ENCODE data around the gene TESK1. TPM values are rescaled to one million over a fixed set of nuclear protein-coding genes. Genes with fewer than 3 reads are reported as not detected.

TESK1 gene
- total RNA-seq, 4 donors from 2014 or later: 11.9 to 69.2 (median 45.8) TPM

- DNase-seq: no peak
- H3K36me3 ChIP-seq: no peaks in the 10 kb centered on the region
- H3K4me1 ChIP-seq: peaks cover 12 to 56% (median 44%) of the 10 kb centered on the region in 4 donors
- intact Hi-C loops (cut with DNase I; ENCODE audit: low total_unique reads) (loop anchor here (5.0 kb wide), 1 partner anchor 70 kb away; no protein-coding TSS in a partner anchor), in situ Hi-C loops (cut with MboI; ENCODE audit: low pct_ligation_motif_present in 1 of 4, low pct_unique_long_range_greater_than_20kb in 1 of 4, low sequenced_read_pairs in 3 of 4) (loop anchor here in 1 of 4 donors (10.0 kb wide), 1 partner anchor 88 kb away; the partner anchor contains the start of genes GBA2 and RGP1)
- WGBS, 2 donors (ENCODE audit: low coverage in 1 of 2): 38 to 58% methylated on average over 14 to 25 of the region's 25 CpGs
- peak overlapping the region; percentile 95 to 99 (median 98) for H3K27ac ChIP-seq
- no peaks in the 10 kb centered on the region for H3K9me3 ChIP-seq
- no peak for TF ChIP-seq EP300 (IDR thresholded peaks at IDR 0.05; ENCODE audit: low read depth)
- no peaks in the 10 kb centered on the region for H3K27me3 ChIP-seq
- H3K4me3 ChIP-seq: peak overlapping the region in 3 of 4 donors; percentile 12 to 91 (median 78)
Observed at GRCh38 chr9:35656831-35657545, 51.9 kb downstream of the TESK1 start.

- H3K27ac ChIP-seq: peak within 1 kb of the TSS; percentile 95 to 99 (median 98)
- H3K36me3 ChIP-seq: no peaks in the 10 kb centered on the region
- H3K9me3 ChIP-seq: no peaks in the 10 kb centered on the region
- peaks cover 12 to 57% (median 44%) of the 10 kb centered on the region in 4 donors for H3K4me1 ChIP-seq
- 0 to 2% methylated on average over 3 to 42 of the region's 42 CpGs for WGBS, 2 donors (ENCODE audit: low coverage in 1 of 2)
- intact Hi-C loops (cut with DNase I; ENCODE audit: low total_unique reads): loop anchor here (5.0 kb wide), 1 partner anchor 70 kb away; no protein-coding TSS in a partner anchor
- in situ Hi-C loops (cut with MboI; ENCODE audit: low pct_ligation_motif_present in 1 of 4, low pct_unique_long_range_greater_than_20kb in 1 of 4, low sequenced_read_pairs in 3 of 4): loop anchor here in 1 of 4 donors (10.0 kb wide), 1 partner anchor 87 kb away; the partner anchor contains the start of genes GBA2 and RGP1
- H3K27me3 ChIP-seq: no peaks in the 10 kb centered on the region
- peak; percentile 97 for DNase-seq
- TF ChIP-seq POLR2AphosphoS5 (IDR thresholded peaks at IDR 0.05) (peak; percentile 89 to 95 (median 94)), POLR2A (IDR thresholded peaks at IDR 0.05) (peak; percentile 81), EP300 (IDR thresholded peaks at IDR 0.05; ENCODE audit: low read depth) (peak; percentile 87), CTCF (IDR thresholded peaks at IDR 0.05) (peak; percentile 36 to 88 (median 55))
- peak within 1 kb of the TSS; percentile 78 to 94 (median 85) for H3K4me3 ChIP-seq
Observed at GRCh38 chr9:35657546-35658136, 52.6 kb downstream of the TESK1 start, which contains the start of gene RMRP. Gene RMRP (minus strand): TSS chr9:35658019.

- Histone ChIP-seq H3K4me3 (peak within 1 kb of the TSS; percentile 78 to 94 (median 85)), H3K36me3 (no peaks in the 10 kb centered on the region), H3K27me3 (no peaks in the 10 kb centered on the region), H3K27ac (peak within 1 kb of the TSS; percentile 95 to 99 (median 98)), H3K9me3 (no peaks in the 10 kb centered on the region), H3K4me1 (peaks cover 12 to 50% (median 41%) of the 10 kb centered on the region in 4 donors)
- WGBS, 2 donors (ENCODE audit: low coverage in 1 of 2): 0% methylated on average over 1 to 38 of the region's 67 CpGs
- in situ Hi-C loops (cut with MboI; ENCODE audit: low pct_ligation_motif_present in 1 of 4, low pct_unique_long_range_greater_than_20kb in 1 of 4, low sequenced_read_pairs in 3 of 4) (loop anchor here in 1 of 4 donors (10.0 kb wide), 1 partner anchor 86 kb away; the partner anchor contains the start of genes GBA2 and RGP1), intact Hi-C loops (cut with DNase I; ENCODE audit: low total_unique reads) (loop anchor here (5.0 kb wide), 1 partner anchor 69 kb away; no protein-coding TSS in a partner anchor)
- TF ChIP-seq CTCF (IDR thresholded peaks at IDR 0.05): peak; percentile 49 to 77 (median 62)
- peak; percentile 88 to 94 (median 90) for TF ChIP-seq POLR2AphosphoS5 (IDR thresholded peaks at IDR 0.05)
- TF ChIP-seq EP300 (IDR thresholded peaks at IDR 0.05; ENCODE audit: low read depth): no peak
- peak; percentile 89 for TF ChIP-seq POLR2A (IDR thresholded peaks at IDR 0.05)
- DNase-seq: peak; percentile 88
Observed at GRCh38 chr9:35658137-35658967, 53.3 kb downstream of the TESK1 start, which contains the start of gene CCDC107. Gene CCDC107 (plus strand): TSS chr9:35658292. CDS start chr9:35658380, 88 bp downstream.

GRCh38 chr9:35658968-35659220, 53.8 kb downstream of the TESK1 start:
- peak overlapping the region; percentile 95 to 99 (median 98) for H3K27ac ChIP-seq
- H3K27me3 ChIP-seq: no peaks in the 10 kb centered on the region
- H3K4me3 ChIP-seq: peak overlapping the region; percentile 78 to 94 (median 85)
- DNase-seq: peak; percentile 47
- no peaks in the 10 kb centered on the region for H3K36me3 ChIP-seq
- intact Hi-C loops (cut with DNase I; ENCODE audit: low total_unique reads): loop anchor here (5.0 kb wide), 1 partner anchor 68 kb away; no protein-coding TSS in a partner anchor
- peaks cover 12 to 53% (median 44%) of the 10 kb centered on the region in 4 donors for H3K4me1 ChIP-seq
- TF ChIP-seq POLR2A (IDR thresholded peaks at IDR 0.05) (no peak), CTCF (IDR thresholded peaks at IDR 0.05) (no peak), POLR2AphosphoS5 (IDR thresholded peaks at IDR 0.05) (no peak), EP300 (IDR thresholded peaks at IDR 0.05; ENCODE audit: low read depth) (no peak)
- no peaks in the 10 kb centered on the region for H3K9me3 ChIP-seq
- in situ Hi-C loops (cut with MboI; ENCODE audit: low pct_ligation_motif_present in 1 of 4, low pct_unique_long_range_greater_than_20kb in 1 of 4, low sequenced_read_pairs in 3 of 4): loop anchor here in 1 of 4 donors (10.0 kb wide), 1 partner anchor 86 kb away; the partner anchor contains the start of genes GBA2 and RGP1
- WGBS, 2 donors (ENCODE audit: low coverage in 1 of 2): 0% methylated on average over 1 to 2 of the region's 2 CpGs
